HG03280 (cell line): ENCODE data around the gene TBC1D8.
A peak's percentile ranks its signal among the peaks of the same experiment; 100 is the strongest.
"Not testable (repeated sequence)": the region's sequence is repeated elsewhere in the genome, so short reads cannot be mapped to it uniquely, and the experiment has no call there.

Source experiments
- ATAC-seq: cut with Tn5 transposase; IDR thresholded peaks from one replicate; pipeline ENCODE4 v1.9.1; 2021; ENCODE audit warnings: mild to moderate bottlenecking, moderate library complexity; ENCODE audit not compliant: unreplicated experiment

The TBC1D8 gene

GRCh38 chr2:101151146-101151858 lies at the start of gene TBC1D8:
Gene TBC1D8, minus strand, starts transcription at chr2:101151382. Its CDS starts 129 bp downstream, at chr2:101151253.
- ATAC-seq = peak; percentile 68

GRCh38 chr2:101200676-101201075 lies 49.5 kb upstream of the TBC1D8 start:
- no peak for ATAC-seq

GRCh38 chr2:101199251-101199791 lies 48.1 kb upstream of the TBC1D8 start:
- ATAC-seq = no peak

GRCh38 chr2:101197814-101198213 lies 46.6 kb upstream of the TBC1D8 start:
- no peak for ATAC-seq

GRCh38 chr2:101197215-101197745 lies 46.1 kb upstream of the TBC1D8 start:
- ATAC-seq = no peak

GRCh38 chr2:101195871-101196661 lies 44.9 kb upstream of the TBC1D8 start:
- ATAC-seq = no peak

GRCh38 chr2:101193033-101193626 lies 41.9 kb upstream of the TBC1D8 start:
- ATAC-seq = no peak

- ATAC-seq = no peak
These were observed 39.8 kb upstream of the TBC1D8 start for GRCh38 chr2:101190747-101191516.

GRCh38 chr2:101188683-101189405 lies 37.7 kb upstream of the TBC1D8 start:
- no peak for ATAC-seq

GRCh38 chr2:101187131-101187530 lies 35.9 kb upstream of the TBC1D8 start:
- ATAC-seq = no peak

- no peak for ATAC-seq
These were observed 34.5 kb upstream of the TBC1D8 start for GRCh38 chr2:101185656-101186055.

- ATAC-seq = no peak
These were observed 33.9 kb upstream of the TBC1D8 start for GRCh38 chr2:101185085-101185484.

GRCh38 chr2:101179982-101180381 lies 28.8 kb upstream of the TBC1D8 start:
- ATAC-seq = no peak

GRCh38 chr2:101176803-101177202 lies 25.6 kb upstream of the TBC1D8 start:
- ATAC-seq = no peak

- no peak for ATAC-seq
These were observed 24.8 kb upstream of the TBC1D8 start for GRCh38 chr2:101175991-101176390.

GRCh38 chr2:101173707-101174295 lies 22.6 kb upstream of the TBC1D8 start:
- ATAC-seq = no peak

- ATAC-seq = not testable (repeated sequence)
These were observed 18.6 kb upstream of the TBC1D8 start for GRCh38 chr2:101169822-101170221.

GRCh38 chr2:101168706-101169105 lies 17.5 kb upstream of the TBC1D8 start:
- no peak for ATAC-seq

GRCh38 chr2:101167532-101167931 lies 16.4 kb upstream of the TBC1D8 start:
- ATAC-seq = not testable (repeated sequence)
